Kidney epithelial cell (primary cell): ENCODE measurements around the gene TBX2. TPM values are rescaled to one million over a fixed set of nuclear protein-coding genes. Genes with fewer than 3 reads are reported as not detected.

Source experiments
- DNase-seq: peaks from one replicate; pipeline ENCODE4 v3.0.0-alpha.2; 2010; ENCODE audit warnings: low read depth
- H3K27me3 ChIP-seq: 2 replicates; pipeline ENCODE4 v1.6.0; 2011; ENCODE audit warnings: low read length; ENCODE audit not compliant: control insufficient read depth, insufficient read depth
- H3K36me3 ChIP-seq: 2 replicates; pipeline ENCODE4 v1.5.1; 2011; ENCODE audit warnings: low read length; ENCODE audit not compliant: control insufficient read depth, insufficient read depth
- H3K4me3 ChIP-seq: 2 replicates; pipeline ENCODE4 v1.5.1; 2011; ENCODE audit warnings: low read depth, mild to moderate bottlenecking, control low read depth, low read length
- total RNA-seq: library from RNA; depleted of rRNA; stranded (reverse); fragments of >200 nt; gene quantifications from 2 replicates; pipeline ENCODE4 v1.2.3, GENCODE V29; 2015
- TF ChIP-seq, protein P1 (sequence below): IDR thresholded peaks from 2 replicates; pipeline ENCODE4 v1.5.1; 2011; ENCODE audit warnings: mild to moderate bottlenecking, moderate library complexity, low read length, control low read depth, inconsistent platforms; ENCODE audit not compliant: insufficient read depth, poor library complexity, severe bottlenecking

The TBX2 gene
- total RNA-seq, 1 donor from 2014 or later: 7.3 TPM

- peaks cover 60% of the 10 kb centered on the region for H3K27me3 ChIP-seq
- TF ChIP-seq, protein P1, sequence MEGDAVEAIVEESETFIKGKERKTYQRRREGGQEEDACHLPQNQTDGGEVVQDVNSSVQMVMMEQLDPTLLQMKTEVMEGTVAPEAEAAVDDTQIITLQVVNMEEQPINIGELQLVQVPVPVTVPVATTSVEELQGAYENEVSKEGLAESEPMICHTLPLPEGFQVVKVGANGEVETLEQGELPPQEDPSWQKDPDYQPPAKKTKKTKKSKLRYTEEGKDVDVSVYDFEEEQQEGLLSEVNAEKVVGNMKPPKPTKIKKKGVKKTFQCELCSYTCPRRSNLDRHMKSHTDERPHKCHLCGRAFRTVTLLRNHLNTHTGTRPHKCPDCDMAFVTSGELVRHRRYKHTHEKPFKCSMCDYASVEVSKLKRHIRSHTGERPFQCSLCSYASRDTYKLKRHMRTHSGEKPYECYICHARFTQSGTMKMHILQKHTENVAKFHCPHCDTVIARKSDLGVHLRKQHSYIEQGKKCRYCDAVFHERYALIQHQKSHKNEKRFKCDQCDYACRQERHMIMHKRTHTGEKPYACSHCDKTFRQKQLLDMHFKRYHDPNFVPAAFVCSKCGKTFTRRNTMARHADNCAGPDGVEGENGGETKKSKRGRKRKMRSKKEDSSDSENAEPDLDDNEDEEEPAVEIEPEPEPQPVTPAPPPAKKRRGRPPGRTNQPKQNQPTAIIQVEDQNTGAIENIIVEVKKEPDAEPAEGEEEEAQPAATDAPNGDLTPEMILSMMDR: no peak
- H3K4me3 ChIP-seq: no peak overlapping the region
- no peaks in the 10 kb centered on the region for H3K36me3 ChIP-seq
- no peak for DNase-seq
These were observed 3.0 kb upstream of the TBX2 start for GRCh38 chr17:61396586-61397085.

DNA sequence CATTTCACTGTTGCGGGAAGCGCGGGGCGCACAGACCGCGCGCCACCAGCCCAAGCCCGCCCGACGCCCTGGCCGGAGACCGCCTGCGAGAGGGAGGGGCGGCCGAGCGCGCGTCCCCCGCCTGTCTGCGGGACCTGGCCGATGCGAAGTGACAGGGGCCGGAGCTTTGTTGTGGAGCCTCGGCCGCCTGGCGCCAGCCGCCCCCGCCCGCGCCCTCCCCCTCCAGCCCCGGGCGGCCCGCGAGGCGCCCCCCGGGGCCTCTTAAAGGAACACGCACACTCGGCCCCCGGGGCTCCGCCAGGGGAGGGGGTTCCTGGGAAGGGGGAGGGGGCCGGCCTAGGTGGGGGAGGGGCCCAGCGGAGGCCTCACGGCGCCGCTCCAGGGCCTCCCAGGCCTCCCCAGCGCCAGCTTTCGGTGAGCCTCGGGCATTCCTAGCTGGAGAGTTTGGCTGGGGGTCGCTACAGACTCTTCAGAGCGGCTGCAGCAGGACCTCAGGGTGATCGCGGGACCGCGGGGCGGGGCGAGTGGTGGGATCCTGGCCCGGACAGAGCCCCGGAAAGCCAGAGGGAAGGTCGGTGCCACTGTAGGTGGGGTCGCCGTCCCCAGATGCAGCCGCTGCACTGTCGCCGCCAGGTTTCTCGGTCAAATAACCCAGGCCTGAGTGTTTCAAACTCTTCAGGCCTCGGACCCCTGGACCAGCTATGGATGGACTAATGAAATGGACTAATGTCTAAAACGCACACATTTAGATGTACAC is 2.4 kb upstream of the TBX2 start:
- Histone ChIP-seq H3K4me3 (no peak overlapping the region), H3K27me3 (peaks cover 63% of the 10 kb centered on the region), H3K36me3 (no peaks in the 10 kb centered on the region)
- TF ChIP-seq, protein P1: peak; percentile 7
- DNase-seq: no peak

DNA sequence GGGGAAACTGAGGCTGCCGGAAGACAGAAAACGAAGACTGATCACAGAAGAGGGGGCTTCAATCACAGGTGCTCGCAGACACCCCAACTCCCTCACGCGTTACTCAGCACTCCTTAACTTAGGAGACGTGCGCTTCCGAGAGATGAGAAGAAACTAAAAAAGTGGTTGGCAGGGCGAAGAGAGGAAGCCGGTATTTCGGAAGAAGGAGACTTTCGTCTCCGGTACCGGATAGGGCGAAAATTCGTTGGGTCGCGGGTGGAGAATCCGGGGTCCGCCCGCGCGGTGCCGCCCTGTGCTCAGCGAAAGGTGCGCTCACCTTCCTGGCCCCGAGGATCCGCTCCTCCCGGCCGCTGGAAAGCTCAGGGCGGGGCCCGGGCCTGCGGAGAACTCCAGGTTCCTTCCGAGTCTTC is 917 bp upstream of the TBX2 start:
- DNase-seq: no peak
- TF ChIP-seq, protein P1: no peak
- Histone ChIP-seq H3K27me3 (peaks cover 76% of the 10 kb centered on the region), H3K4me3 (peak overlapping the region; percentile 50), H3K36me3 (no peaks in the 10 kb centered on the region)

- no peak for DNase-seq
- H3K27me3 ChIP-seq: peaks cover 88% of the 10 kb centered on the region
- TF ChIP-seq, protein P1: no peak
- peak overlapping the region; percentile 50 for H3K4me3 ChIP-seq
- H3K36me3 ChIP-seq: no peaks in the 10 kb centered on the region
These were observed 548 bp downstream of the TBX2 start for GRCh38 chr17:61400066-61400716.

DNA sequence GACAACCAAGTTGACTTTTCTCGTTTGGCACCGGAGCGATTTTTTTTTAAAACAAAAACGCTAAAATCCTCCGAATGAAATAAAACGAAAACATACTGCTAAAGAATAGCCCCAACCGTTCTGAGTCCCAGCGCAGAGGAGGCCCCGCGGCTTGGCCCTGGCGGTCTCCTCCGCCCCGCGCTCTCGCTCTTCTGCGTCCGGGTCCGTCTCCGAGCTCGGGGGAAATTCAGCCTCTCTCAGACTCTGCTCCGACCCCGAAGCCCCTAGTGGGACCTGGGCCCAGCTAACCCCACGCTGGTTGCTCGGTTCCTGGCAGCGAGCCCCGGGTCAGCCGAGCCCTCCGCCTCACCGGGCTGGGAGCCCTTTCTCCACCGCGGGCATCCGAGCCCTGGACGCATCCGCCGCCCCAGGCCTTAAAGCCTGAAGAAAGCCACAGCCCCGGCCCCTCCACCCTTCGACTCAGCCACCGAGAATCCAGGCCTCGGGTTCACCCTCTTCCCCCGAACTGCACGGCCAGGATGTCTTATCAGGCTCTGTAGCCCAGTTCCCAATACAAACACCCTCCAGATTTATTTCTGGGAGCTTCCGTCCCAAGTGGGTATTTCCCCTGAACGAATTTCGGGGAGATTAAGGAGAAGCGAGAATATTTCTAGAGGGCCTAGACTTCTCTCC is 1.2 kb downstream of the TBX2 start:
- TF ChIP-seq, protein P1: no peak
- H3K36me3 ChIP-seq: no peaks in the 10 kb centered on the region
- peaks cover 88% of the 10 kb centered on the region for H3K27me3 ChIP-seq
- no peak for DNase-seq
- peak overlapping the region; percentile 50 for H3K4me3 ChIP-seq
